ENCODE data around the gene SUMF2.
"Not testable (repeated sequence)": the region's sequence is repeated elsewhere in the genome, so short reads cannot be mapped to it uniquely, and the experiment has no call there.

Gene SUMF2

DNA sequence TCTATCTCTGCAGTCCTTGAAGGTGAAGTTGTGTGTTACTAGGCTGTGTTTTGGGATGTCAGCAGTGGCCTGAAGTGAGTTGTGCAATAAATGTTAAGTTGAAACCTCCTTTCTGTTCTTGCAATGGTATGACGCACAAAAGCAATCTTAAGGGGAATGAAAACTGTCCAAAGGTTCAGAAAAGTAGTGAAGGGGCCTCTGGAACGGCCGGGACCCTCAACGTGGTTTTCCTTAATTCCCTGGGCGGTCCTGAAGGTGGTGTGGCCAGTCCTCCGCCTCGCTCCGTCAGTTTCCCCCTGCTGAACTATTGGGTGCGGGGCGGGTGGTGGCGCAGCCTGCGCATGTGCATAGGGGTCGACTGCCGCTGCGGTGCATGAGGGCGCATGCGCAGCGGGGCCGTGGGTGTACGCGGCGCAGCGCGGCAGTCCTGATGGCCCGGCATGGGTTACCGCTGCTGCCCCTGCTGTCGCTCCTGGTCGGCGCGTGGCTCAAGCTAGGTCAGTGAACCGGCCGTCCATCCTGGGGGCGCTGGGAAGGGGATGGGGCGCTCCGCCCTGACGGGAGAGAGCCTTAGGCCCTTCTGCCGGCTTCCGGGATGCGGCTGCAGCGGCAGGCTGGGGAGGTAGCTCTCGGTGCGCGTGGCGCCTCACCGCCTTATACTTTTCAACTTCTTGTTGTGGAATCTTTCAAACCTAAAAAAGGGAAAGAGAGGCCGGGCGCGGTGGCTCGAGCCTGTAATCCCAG, at the start of gene SUMF2:
SUMF2 (plus strand) TSS at position 405 of the 744 bp plus-strand sequence; CDS start at position 431, 26 bp downstream.
- Histone ChIP-seq H3K27me3 (replicated peaks; ENCODE audit: control insufficient read depth, insufficient read depth, low read length) (no peaks in the 10 kb centered on the region), H3K4me3 (ENCODE audit: low read length) (peak within 1 kb of the TSS; percentile 98), H3K9ac (ENCODE audit: low read length) (peak within 1 kb of the TSS; percentile 98), H3K9me3 (ENCODE audit: control insufficient read depth, low read length) (no peaks in the 10 kb centered on the region), H3K4me1 (ENCODE audit: control insufficient read depth, insufficient read depth, low read length) (peaks cover 31% of the 10 kb centered on the region), H3K36me3 (ENCODE audit: control insufficient read depth, insufficient read depth, low read length, severe bottlenecking) (peaks cover 56% of the 10 kb centered on the region)
- peak; percentile 97 for DNase-seq (ENCODE audit: low read depth)

DNA sequence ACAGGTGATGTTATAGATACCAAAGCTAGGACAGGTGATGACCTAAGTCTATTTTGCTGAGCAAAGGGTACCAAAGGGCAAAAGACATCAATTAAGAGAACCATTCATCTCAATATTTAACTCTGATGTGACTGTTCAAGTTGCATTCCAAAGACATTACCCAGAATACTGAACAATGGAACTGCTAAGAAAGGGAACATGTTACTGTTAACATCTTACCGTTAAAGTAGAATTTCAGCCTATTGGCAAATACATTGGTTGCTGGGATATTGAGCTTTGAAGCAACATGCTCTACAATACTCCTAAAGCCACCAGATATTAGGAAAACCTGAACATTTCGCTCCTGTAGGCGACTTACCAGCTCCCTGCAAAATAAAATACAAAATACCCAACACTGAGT, 47.1 kb upstream of the SUMF2 start:
- H3K9ac ChIP-seq (ENCODE audit: low read length); H3K4me3 ChIP-seq (ENCODE audit: low read length); H3K9me3 ChIP-seq (ENCODE audit: control insufficient read depth, low read length); H3K27me3 ChIP-seq (replicated peaks; ENCODE audit: control insufficient read depth, insufficient read depth, low read length); H3K4me1 ChIP-seq (ENCODE audit: control insufficient read depth, insufficient read depth, low read length); DNase-seq (ENCODE audit: low read depth): not testable (repeated sequence)
- H3K36me3 ChIP-seq (ENCODE audit: control insufficient read depth, insufficient read depth, low read length, severe bottlenecking): peaks cover 33% of the 10 kb centered on the region

DNA sequence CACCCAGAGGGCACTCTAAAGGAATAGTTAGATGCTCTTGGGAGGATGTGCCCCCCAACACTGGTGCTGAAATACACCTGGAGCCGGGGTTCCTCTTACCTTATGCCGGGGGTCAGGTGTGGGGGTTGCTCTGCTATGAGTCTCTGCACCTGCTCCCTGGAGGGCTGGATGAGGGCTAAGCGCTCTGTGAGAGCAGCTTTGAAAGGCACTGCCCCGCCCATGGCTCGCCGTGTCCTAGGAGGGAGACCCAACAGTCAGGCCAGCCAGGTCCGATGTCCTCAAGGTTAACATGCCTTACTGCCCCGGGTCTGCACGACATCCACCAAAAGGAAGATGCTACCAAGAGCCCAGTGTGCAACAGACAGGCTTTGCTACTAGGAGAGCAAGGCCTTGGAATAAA, 44.6 kb upstream of the SUMF2 start:
- Histone ChIP-seq H3K9me3 (ENCODE audit: control insufficient read depth, low read length) (no peaks in the 10 kb centered on the region), H3K4me1 (ENCODE audit: control insufficient read depth, insufficient read depth, low read length) (no peaks in the 10 kb centered on the region), H3K36me3 (ENCODE audit: control insufficient read depth, insufficient read depth, low read length, severe bottlenecking) (peaks cover 22% of the 10 kb centered on the region), H3K9ac (ENCODE audit: low read length) (no peak overlapping the region), H3K27me3 (replicated peaks; ENCODE audit: control insufficient read depth, insufficient read depth, low read length) (no peaks in the 10 kb centered on the region), H3K4me3 (ENCODE audit: low read length) (no peak overlapping the region)
- no peak for DNase-seq (ENCODE audit: low read depth)

DNA sequence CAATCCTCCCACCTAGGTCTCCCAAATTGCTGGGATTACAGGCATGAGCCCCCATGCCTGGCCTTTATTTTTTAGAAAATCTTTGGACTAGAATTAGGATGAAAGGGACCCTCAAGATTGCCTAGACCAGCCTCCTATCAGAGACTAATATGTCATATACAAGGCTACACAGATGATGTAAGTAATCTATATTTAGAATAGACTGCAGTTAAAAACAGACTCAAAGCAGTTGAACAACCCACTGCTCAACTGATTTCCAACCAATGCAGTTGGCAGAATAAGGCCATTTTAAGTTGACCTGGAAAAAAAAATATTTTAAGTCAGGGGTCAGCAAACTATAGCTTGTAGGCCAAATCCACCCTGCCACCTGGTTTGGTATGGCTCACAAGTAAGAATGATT, 40.6 kb upstream of the SUMF2 start:
- peaks cover 15% of the 10 kb centered on the region for H3K36me3 ChIP-seq (ENCODE audit: control insufficient read depth, insufficient read depth, low read length, severe bottlenecking)
- no peak for DNase-seq (ENCODE audit: low read depth)

DNA sequence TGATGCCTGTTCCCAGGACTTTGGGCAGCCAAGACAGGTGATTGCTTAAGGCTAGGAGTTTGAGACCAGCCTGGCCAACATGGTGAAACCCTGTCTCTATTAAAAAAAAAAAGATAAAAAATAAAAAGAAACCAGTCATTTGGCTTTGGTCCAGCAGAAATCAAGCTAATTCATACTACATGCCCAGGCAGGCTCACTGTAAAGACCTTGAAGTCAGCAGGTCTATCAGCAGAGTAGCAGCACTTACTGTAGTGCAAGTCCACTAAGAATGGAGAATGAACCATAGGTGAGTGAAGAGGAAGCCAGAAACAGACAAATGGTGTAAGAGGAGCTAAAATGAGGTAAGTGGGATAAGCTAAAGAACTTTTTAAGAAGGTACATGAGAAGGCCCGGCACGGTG, 37.5 kb upstream of the SUMF2 start:
- Histone ChIP-seq H3K36me3 (ENCODE audit: control insufficient read depth, insufficient read depth, low read length, severe bottlenecking) (peaks cover 11% of the 10 kb centered on the region), H3K9ac (ENCODE audit: low read length) (no peak overlapping the region), H3K9me3 (ENCODE audit: control insufficient read depth, low read length) (no peaks in the 10 kb centered on the region), H3K27me3 (replicated peaks; ENCODE audit: control insufficient read depth, insufficient read depth, low read length) (no peaks in the 10 kb centered on the region), H3K4me1 (ENCODE audit: control insufficient read depth, insufficient read depth, low read length) (peaks cover under 1% of the 10 kb centered on the region), H3K4me3 (ENCODE audit: low read length) (no peak overlapping the region)
- DNase-seq (ENCODE audit: low read depth): peak; percentile 3

More for the DNA sequence above, 40.6 kb upstream of the SUMF2 start:
- Histone ChIP-seq H3K27me3 (replicated peaks; ENCODE audit: control insufficient read depth, insufficient read depth, low read length) (no peaks in the 10 kb centered on the region), H3K4me3 (ENCODE audit: low read length) (no peak overlapping the region), H3K9ac (ENCODE audit: low read length) (no peak overlapping the region), H3K4me1 (ENCODE audit: control insufficient read depth, insufficient read depth, low read length) (no peaks in the 10 kb centered on the region), H3K9me3 (ENCODE audit: control insufficient read depth, low read length) (no peaks in the 10 kb centered on the region)

DNA sequence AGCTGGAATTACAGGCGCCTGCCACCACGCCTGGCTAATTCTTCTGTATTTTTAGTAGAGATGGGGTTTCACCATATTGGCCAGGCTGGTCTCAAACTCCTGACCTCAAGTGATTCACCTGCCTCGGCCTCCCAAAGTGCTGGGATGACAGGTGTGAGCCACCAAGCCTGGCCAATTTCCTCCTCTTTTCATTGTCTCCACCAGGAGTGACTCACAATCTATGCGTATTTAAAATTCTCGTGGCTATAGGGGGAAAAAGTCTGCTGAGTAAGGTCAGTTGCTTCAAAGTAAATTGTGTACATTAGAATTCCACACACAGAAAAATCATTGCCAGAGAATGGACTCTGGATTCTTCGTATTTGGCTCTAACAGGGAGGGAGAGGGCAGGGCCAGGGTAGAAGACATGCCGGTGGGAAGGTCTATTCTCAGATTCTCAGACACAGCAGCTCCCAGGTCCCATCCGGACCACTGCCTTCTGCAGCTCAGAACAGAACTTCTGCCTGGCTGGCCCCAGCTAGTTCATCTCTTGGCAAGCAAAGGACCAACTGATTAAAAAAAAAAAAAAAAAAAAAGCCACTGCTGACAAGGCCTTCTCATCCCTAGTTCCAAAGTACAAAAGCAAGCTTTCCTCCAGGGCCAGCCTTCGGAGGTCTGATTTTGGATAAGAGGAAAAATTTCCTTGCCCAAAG, 35.0 kb upstream of the SUMF2 start:
- Histone ChIP-seq H3K4me3 (ENCODE audit: low read length) (no peak overlapping the region), H3K27me3 (replicated peaks; ENCODE audit: control insufficient read depth, insufficient read depth, low read length) (no peaks in the 10 kb centered on the region), H3K9ac (ENCODE audit: low read length) (no peak overlapping the region), H3K4me1 (ENCODE audit: control insufficient read depth, insufficient read depth, low read length) (peaks cover 11% of the 10 kb centered on the region), H3K9me3 (ENCODE audit: control insufficient read depth, low read length) (no peaks in the 10 kb centered on the region), H3K36me3 (ENCODE audit: control insufficient read depth, insufficient read depth, low read length, severe bottlenecking) (peaks cover 11% of the 10 kb centered on the region)
- DNase-seq (ENCODE audit: low read depth): peak; percentile 1

DNA sequence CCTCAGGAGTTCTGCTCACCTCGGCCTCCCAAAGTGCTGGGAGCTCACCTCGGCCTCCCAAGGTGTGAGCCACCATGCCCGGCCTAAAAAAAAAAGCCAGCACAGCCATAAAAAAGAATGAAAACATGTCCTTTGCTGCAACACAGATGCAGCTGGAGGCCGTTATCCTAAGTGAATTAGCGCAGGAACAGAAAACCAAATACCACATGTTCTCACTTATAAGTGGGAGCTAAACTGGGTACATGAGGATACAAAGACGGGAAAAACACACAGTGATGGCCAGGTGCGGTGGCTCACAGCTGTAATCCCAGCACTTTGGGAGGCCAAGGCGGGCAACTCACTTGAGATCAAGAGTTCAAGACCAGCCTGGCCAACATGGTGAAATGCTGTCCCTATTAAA, 33.7 kb upstream of the SUMF2 start:
- H3K36me3 ChIP-seq (ENCODE audit: control insufficient read depth, insufficient read depth, low read length, severe bottlenecking): peaks cover 11% of the 10 kb centered on the region
- no peaks in the 10 kb centered on the region for H3K27me3 ChIP-seq (replicated peaks; ENCODE audit: control insufficient read depth, insufficient read depth, low read length)
- H3K4me1 ChIP-seq (ENCODE audit: control insufficient read depth, insufficient read depth, low read length): peaks cover 11% of the 10 kb centered on the region
- H3K9ac ChIP-seq (ENCODE audit: low read length): no peak overlapping the region
- H3K9me3 ChIP-seq (ENCODE audit: control insufficient read depth, low read length): no peaks in the 10 kb centered on the region
- DNase-seq (ENCODE audit: low read depth): no peak
- H3K4me3 ChIP-seq (ENCODE audit: low read length): no peak overlapping the region

DNA sequence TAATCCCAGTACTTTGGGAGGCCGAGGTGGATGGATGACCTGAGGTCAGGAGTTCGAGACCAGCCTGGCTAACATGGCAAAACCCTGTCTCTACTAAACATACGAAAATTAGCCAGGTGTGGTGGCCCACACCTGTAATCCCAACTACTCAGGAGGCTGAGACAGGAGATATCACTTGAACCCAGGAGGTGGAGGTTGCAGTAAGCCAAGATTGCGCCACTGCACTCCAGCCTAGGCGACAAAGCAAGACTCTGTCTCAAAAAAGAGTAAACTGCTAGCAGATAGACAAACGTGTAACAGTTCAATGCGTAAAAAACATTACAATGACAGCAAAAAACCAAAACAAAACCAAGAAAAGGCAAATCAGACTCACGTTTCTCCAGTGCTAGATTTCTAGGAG, 32.5 kb upstream of the SUMF2 start:
- not testable (repeated sequence) for H3K27me3 ChIP-seq (replicated peaks; ENCODE audit: control insufficient read depth, insufficient read depth, low read length); DNase-seq (ENCODE audit: low read depth); H3K4me3 ChIP-seq (ENCODE audit: low read length); H3K9me3 ChIP-seq (ENCODE audit: control insufficient read depth, low read length); H3K9ac ChIP-seq (ENCODE audit: low read length)
- peaks cover 11% of the 10 kb centered on the region for H3K36me3 ChIP-seq (ENCODE audit: control insufficient read depth, insufficient read depth, low read length, severe bottlenecking)
- peaks cover 11% of the 10 kb centered on the region for H3K4me1 ChIP-seq (ENCODE audit: control insufficient read depth, insufficient read depth, low read length)

DNA sequence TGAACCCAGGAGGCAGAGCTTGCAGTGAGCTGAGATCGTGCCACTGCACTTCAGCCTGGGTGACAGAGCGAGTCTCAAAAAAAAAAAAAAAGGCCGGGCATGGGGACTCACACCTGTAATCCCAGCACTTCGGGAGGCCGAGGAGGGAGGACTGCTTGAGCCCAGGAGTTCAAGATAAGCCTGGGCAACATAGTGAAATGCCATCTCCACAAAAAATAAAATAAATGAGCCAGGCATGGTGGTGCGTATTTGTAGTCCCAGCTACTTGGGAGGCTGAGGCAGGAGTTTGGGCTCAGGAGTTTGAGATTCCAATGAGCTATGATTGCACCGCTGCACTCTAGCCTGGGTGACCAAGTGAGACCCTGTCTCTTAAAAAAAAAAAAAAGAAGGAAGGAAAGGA, 31.5 kb upstream of the SUMF2 start:
- H3K36me3 ChIP-seq (ENCODE audit: control insufficient read depth, insufficient read depth, low read length, severe bottlenecking): peaks cover 11% of the 10 kb centered on the region
- not testable (repeated sequence) for H3K9me3 ChIP-seq (ENCODE audit: control insufficient read depth, low read length); DNase-seq (ENCODE audit: low read depth); H3K27me3 ChIP-seq (replicated peaks; ENCODE audit: control insufficient read depth, insufficient read depth, low read length); H3K4me3 ChIP-seq (ENCODE audit: low read length); H3K9ac ChIP-seq (ENCODE audit: low read length)
- H3K4me1 ChIP-seq (ENCODE audit: control insufficient read depth, insufficient read depth, low read length): peaks cover 11% of the 10 kb centered on the region

DNA sequence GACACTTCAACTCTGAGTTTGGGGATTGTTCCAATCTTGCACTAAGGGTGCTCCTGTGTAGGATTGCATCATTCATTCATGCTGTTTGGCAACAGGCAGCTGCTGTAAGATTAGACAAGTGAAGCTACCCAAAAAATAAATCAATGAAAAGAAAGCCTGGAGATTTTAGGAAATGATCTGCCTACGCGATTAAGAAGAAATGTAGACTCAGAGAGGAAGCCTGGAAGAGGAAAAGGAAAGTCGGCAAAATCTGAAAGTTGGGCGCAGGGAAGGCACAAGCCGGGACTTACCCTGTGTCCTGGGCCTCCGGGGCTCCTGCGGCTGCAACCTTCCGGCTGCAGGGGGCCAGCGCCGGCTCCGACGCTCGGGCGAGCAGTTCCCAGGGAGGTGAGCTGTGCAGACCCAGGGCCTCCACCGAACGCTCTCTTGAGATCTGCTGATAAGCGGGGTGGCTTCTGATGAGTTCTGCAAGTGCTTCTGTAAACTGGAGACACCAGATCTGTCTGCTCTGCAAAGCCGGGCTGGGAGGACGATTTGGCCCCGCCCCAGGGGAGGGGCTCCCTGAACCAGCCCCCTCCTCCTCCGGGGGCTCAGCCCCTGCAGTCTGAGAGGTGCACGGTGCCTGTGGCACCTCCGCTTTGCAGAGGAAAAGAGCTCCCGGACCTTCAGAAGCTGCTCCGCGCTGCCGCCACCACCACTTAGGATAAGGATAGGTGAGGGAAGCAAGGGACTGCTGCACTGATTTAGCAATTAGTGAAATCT, 30.2 kb upstream of the SUMF2 start:
- H3K36me3 ChIP-seq (ENCODE audit: control insufficient read depth, insufficient read depth, low read length, severe bottlenecking): peaks cover 11% of the 10 kb centered on the region
- H3K4me1 ChIP-seq (ENCODE audit: control insufficient read depth, insufficient read depth, low read length): peaks cover 11% of the 10 kb centered on the region
- H3K4me3 ChIP-seq (ENCODE audit: low read length): peak overlapping the region; percentile 91
- peak; percentile 89 for DNase-seq (ENCODE audit: low read depth)
- H3K27me3 ChIP-seq (replicated peaks; ENCODE audit: control insufficient read depth, insufficient read depth, low read length): no peaks in the 10 kb centered on the region
- H3K9me3 ChIP-seq (ENCODE audit: control insufficient read depth, low read length): no peaks in the 10 kb centered on the region
- H3K9ac ChIP-seq (ENCODE audit: low read length): peak overlapping the region; percentile 82

DNA sequence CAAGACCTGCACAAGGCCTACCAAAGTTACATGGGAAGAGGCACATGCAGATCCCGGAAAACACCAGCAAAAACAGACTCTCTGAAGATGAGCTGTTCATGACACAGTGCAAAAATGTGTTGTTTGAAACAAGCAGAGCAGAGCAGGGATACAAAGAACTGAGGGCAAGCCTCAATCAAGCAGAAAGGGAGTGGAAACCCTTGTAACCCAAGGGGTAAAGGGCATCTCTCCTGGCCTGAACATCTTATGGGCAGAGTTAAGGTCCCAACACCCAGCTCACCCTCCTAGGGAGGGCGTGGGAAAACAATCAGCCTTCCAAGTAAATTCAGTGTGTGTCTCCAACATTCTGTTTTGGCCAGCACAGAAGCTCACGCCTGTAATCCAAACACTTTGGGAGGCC, 23.4 kb upstream of the SUMF2 start:
- DNase-seq (ENCODE audit: low read depth): no peak
- Histone ChIP-seq H3K27me3 (replicated peaks; ENCODE audit: control insufficient read depth, insufficient read depth, low read length) (no peaks in the 10 kb centered on the region), H3K4me3 (ENCODE audit: low read length) (no peak overlapping the region), H3K4me1 (ENCODE audit: control insufficient read depth, insufficient read depth, low read length) (no peaks in the 10 kb centered on the region), H3K9ac (ENCODE audit: low read length) (no peak overlapping the region), H3K9me3 (ENCODE audit: control insufficient read depth, low read length) (no peaks in the 10 kb centered on the region), H3K36me3 (ENCODE audit: control insufficient read depth, insufficient read depth, low read length, severe bottlenecking) (no peaks in the 10 kb centered on the region)

Measured in adipocyte (in vitro differentiated cells).